NCI-H524 treated with DMSO at 0.1 percent for 48 hours (cell line): ENCODE measurements around the gene SYNPO.

Experiments used
- DNase-seq: peaks from one replicate; lab custom pipeline; 2025; lab: John Stamatoyannopoulos, UW

Gene SYNPO

DNA sequence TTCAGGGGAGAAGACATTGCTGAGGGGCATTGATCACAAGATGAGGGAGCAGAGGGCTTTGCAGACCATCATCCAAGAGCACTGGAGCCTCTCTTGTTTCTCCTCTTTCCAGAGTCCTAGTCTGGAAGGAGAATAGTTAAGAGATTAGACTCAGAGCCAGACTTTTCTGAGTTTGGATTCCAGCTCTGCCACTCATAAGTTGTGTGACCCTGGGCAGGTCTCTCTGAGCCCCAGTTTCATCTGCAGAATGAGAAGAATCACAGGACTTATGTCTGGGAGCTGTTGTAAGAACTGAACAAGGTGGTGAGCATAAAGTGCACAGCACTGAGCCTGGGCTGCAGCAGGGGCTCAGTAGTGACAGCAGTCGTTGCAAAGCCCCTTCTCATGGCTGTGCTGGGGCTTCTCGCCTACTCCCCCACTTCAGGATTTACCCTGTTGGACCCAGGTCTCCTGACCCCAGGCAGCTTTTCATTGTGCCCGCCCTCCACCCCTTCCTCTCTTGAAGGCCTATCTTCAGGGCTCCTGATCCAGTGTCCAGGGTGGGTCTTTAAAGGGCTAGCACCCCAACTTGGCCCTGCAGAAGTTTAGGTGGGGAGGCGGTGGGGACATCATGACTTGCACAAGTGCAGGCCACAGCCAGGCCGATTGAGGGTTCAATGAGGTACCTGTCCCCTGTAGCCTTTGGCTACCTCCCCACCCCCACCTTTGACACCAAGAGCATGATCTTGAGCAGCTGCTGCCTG, 1.5 kb downstream of the SYNPO start:
- no peak for DNase-seq

DNA sequence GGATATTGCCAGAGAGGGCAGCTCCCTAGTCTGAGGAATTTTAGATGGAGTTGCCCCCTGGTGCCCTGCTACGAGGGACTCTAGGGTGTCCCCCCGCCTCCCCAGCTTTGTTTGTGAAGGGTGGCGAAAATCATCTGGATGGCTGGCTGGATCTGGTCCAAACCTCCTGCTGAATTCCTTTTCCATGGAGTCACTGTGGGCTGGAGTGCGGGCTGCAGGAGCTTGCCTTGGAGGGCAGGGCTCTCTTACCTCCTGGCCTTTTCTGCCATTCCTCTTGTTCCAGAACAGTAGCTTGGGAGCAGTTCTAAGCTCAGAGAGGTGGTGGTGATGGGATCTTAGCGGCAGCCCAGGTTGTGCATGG, 2.1 kb downstream of the SYNPO start:
- no peak for DNase-seq

GRCh38 chr5:150642991-150643710, 2.7 kb downstream of the SYNPO start:
- no peak for DNase-seq

- DNase-seq: no peak
Observed at GRCh38 chr5:150644058-150644457, 3.6 kb downstream of the SYNPO start.

DNA sequence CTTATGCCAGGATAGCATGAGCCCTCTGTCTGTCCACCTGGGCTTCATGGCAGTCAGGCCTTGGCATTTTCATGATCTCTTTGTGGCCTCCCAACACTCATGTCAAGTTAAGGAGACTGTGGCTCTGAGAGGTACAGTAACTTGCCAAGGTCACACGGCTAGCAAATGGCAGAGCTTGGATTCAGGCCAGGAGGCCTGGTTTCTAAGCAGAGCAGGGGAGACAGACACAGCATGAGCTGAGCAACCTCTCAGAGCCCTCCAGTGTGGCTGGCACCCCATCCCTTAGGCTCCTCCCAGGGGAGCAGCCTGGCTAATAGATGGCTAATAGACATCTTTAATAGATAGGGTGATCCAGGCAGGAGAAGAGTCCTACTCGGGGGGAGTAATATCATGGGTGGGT, 4.1 kb downstream of the SYNPO start:
- DNase-seq: no peak

- DNase-seq: no peak
Observed at GRCh38 chr5:150645070-150645700, 4.7 kb downstream of the SYNPO start.

GRCh38 chr5:150647275-150648251, 7.1 kb downstream of the SYNPO start:
- no peak for DNase-seq

- DNase-seq: no peak
Observed at GRCh38 chr5:150648294-150649107, 8.0 kb downstream of the SYNPO start.

GRCh38 chr5:150649108-150650020, 8.9 kb downstream of the SYNPO start:
- no peak for DNase-seq

- DNase-seq: no peak
Observed at GRCh38 chr5:150650021-150651006, 9.9 kb downstream of the SYNPO start.

DNA sequence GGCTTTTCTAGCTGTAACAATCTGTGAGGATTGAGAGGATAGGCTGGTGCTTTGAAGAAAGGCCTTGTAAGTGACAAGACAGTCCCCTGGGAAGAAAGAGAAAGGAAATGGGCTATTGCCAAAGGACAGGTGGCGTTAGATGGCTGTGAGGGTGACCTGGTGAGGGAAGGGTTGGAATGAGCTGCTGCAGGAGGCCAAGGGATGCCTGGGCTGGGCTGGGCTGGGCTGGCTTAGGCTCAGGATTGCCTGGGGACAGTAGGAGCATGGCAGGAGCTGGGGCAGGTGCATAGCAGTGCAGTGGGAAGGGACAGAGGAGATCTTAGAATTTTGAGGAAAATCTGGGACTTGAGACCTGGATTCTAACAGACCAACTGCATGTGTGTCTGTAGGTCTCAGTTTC, 10.9 kb downstream of the SYNPO start:
- no peak for DNase-seq

- no peak for DNase-seq
Observed at GRCh38 chr5:150651924-150652671, 11.6 kb downstream of the SYNPO start.

- DNase-seq: no peak
Observed at GRCh38 chr5:150653145-150653761, 12.8 kb downstream of the SYNPO start.

DNA sequence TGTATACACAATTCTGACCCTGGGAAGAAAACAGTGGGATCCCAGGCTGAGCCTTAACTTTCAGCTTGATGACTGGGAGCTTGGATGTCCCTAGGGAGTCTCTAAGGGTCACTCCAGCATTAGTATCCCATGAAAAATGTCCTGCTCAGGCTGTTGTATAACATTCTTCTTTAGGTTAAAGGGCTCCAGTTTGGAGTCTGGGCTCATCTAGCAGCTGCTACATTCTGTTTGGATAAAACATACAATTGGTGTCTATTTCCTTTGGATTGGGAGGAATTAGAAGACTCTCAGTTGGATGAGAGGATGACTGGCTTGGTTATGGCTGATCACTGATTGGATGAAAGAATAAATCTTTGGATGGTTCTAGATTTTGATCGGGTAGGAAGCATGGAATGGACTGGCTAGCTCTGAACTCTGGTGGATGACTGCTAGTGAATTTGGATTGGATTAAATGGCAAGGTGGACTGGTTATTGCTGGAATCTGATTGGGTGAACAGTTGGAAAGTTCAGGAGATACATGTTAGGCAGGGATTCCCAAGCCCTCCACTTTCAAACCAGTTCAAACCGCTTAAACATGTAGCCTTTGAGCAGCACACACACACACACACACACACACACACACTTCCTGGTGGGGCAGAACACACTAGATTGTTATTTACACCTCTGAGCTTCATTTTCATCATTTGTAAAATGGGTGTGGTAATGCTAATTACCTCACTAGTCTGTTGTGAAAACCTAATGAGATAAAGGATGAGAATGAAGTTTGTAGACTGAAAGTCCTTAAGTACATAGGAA, 13.5 kb downstream of the SYNPO start:
- DNase-seq: no peak

- DNase-seq: no peak
Observed at GRCh38 chr5:150655221-150655620, 14.8 kb downstream of the SYNPO start.

DNA sequence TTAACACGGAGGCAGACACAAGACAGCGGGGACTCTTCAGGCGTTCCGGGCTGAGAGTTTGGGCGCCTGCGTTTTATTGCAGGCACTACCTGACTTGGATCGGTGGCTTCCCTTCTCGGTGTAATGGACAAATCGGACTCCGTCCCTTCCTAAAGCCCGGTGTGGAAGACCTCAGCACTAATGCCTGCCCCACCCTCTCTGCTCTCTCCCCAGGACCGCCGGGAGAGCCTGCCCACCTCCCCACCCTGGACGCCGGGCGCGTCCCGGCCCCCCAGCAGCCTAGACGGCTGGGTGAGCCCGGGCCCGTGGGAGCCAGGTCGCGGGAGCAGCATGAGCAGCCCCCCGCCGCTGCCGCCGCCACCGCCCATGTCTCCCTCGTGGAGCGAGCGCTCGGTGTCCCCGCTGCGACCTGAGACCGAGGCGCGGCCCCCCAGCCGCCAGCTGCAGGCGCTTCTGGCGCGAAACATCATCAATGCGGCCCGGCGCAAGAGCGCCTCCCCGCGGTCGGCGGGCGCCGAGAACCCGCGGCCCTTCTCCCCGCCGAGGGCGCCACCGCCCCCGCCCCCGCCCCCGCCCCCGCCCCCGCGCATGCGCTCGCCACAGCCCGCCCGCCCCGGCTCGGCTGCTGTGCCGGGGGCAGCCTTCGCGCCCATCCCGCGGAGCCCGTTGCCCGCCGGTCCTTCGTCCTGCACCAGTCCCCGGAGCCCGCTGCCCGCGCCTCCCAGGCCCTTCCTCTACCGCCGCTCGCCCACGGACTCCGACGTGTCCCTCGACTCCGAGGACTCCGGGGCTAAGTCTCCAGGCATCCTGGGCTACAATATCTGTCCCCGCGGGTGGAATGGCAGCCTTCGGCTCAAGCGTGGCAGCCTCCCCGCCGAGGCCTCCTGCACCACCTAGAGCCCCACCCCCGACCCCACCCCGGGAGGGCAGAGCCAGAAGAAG, 16.0 kb downstream of the SYNPO start:
- DNase-seq: no peak
